ENCODE results near the gene TLN1. TPM values are rescaled to one million over a fixed set of nuclear protein-coding genes. Genes with fewer than 3 reads are reported as not detected.

The TLN1 gene
- polyA plus RNA-seq, 12 donors: 83.0 to 108 (median 90.3) TPM; not detected in 1

DNA sequence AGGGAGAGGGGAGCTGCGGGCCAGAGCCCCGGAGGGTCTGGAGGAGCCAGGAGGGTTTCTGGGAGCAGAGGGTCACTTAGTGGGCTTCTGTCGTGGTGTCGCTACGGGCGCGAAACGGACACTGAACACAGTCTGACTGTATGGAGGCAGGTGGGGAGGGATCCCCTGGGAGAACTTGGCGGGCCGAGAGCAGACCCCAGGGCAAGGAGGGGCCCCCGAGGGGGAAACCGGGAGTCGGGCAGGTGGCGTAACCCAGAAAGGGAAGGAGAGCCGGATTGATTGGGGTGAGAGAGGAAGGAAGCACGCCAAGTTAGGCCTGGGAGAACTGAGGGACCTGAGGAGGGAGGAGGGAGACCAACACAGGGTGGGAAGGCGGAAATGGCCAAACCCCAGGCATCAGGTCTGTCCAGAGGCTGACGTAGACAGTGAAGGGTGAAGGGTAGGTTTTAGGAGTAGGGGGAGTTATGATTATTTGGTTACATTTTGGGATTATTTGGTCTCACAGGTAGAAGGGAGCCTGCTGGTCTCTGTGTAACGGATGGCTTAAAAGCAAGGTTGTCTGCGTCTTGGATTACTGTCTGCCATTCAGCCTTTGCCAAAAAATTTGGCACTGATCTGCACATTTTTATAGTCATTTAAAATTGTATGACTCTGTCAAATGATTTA lies 25.4 kb upstream of the TLN1 start:
- no peak for DNase-seq

DNA sequence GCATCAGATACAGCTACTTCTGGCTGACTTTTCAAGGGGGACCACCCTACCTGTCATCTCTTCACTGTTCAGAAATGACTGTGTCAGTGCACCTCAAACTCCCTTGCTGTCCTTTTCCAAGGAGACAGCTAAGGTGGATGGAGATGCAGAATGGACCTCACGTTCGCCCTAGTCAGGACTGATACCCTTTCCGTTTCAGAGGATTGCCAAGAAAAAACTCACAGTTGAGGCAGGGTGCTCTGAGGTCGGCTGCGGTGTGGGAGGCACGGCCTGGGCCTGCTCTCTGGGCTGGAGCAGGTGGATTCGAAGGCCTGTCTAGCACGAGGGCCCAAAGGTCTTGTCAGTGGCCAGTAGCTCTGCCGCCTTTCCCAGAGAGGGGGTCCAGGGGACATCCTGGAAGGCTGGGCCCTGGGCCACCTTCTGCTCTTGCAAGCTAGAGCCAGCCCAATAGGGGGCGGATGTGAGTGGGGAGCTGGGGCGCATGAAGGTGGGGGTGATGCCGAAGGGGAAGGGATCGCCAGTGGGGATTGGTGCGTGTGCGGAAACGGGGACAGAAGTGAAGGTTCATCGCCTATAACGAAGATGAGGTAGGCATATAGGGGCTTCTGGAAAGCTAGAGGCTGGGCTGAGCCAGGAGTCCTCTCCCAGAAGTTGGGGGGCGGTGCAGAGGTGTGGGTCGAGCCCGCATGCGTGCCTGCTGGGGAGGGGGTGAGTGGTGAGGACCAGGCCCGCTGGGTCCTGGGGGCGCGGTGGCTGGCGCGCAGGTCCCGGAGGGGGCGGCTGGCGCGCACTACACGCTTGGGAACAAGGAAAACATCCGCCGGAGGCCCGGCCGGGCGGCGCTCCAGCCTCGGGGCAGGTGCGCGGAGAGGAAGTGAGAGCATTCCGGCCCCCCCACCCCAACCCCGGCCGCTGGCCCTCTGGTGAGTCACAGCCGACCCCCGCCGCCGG lies 24.6 kb upstream of the TLN1 start:
- DNase-seq: no peak

DNA sequence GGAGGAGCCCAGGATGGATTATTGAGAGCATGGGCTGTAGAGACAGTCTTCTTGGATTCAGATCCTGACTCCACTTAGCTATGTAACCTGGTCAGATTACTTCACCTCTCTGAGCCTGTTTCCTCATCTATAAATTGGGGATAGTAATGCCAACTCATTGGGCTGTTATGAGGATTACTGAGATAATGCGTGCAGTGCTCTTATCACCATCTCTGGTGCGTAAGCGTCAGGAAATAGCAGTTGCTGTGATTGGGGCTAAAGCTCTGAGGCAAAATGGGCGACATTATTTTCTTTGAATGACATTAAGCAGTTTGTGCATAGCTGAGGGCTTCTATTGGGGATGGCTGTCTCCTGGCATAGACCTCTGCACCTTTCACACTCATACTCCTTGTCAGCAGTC lies 23.1 kb upstream of the TLN1 start:
- DNase-seq: no peak

DNA sequence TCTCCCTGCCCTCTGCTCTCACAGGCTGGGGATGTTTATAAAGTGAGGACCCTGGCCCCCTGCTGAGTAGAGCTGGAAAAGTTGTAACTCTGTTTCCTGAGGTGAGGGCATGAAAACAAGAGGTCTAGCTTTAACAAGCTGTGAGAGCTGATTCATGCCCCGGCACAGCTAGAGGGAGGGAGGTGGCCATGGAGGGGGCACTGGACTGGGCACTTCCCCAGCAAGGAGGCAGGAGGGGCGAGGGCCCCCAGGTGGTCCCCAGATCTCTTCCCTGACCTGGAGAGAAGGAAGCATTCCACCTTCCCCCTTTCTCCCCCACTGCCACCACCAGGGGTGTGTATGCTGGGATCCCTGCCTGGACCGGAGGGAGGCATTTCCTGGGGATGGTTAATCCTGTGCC lies 22.3 kb upstream of the TLN1 start, which contains the start of gene MSMP:
Gene MSMP, minus strand, starts transcription at position 13 of the 400 bp plus-strand sequence. CDS start 147 bp downstream, outside the sequence.
- no peak for DNase-seq

DNA sequence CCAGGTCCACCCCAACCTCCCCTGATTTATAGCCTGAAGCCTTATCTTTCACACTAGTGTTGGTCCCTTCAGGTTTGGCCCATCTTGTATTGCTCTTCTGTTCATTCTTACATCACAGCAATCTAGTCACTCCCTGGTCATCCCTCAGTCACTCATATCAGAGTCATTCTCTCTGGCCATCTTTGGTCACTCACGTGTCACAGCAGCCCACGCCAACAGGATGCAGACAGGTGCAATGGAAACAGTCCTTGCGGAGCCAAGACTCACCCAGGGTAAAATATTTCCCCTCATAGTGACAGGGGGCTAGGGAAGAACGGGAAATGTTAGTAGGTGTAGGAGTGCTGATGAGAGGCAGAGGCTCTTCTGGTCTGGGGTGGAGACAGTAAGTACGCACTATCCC lies 21.5 kb upstream of the TLN1 start:
- DNase-seq: no peak

DNA sequence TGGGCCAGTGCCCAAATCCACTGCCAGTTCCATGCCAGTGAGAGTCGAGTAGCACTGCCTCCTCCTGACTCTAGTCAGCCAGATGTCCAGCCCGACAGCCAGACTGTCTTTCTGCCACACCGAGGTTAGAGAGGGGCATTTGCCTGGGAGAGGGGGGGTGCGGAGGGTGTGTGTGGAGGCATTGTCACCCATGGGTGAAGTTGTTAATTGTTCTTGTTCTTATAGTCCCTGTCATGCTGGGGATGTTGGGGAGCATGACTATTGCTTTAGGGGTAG lies 18.2 kb upstream of the TLN1 start:
- no peak for DNase-seq

DNA sequence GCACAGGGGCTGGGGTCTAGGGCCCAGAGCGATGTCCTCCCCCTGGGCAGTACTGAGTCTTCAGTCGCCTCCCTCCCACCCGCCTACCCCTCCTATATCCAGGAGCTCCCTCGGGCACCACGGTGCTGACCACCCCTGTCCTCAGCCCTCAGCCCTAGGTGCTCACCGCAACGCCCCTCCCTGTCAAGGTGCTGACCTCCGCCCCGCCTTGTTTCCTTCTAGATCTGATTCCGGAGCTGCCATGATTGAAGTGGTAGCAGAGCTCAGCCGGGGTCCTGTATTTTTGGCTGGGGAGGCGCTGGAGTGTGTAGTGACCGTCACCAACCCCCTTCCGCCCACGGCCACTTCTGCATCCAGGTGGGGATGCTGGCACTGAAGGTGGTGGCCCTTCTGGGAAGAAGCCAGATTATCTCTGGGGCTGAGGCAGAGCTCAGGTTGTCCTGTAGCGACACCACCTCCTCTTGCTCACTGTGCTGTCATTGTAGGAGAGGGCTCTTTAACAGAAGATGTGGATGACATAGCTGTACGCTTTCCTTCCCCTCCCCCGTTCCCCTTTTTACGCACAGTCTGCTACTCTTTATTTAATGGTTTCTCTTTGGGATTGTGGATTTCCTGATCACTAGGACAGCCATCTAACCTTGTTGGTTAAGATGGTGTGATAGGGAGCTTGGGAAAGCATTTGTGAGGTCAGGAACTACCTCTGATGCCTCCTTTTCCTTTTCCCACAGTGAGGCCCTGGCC lies 17.7 kb upstream of the TLN1 start:
- DNase-seq: no peak

DNA sequence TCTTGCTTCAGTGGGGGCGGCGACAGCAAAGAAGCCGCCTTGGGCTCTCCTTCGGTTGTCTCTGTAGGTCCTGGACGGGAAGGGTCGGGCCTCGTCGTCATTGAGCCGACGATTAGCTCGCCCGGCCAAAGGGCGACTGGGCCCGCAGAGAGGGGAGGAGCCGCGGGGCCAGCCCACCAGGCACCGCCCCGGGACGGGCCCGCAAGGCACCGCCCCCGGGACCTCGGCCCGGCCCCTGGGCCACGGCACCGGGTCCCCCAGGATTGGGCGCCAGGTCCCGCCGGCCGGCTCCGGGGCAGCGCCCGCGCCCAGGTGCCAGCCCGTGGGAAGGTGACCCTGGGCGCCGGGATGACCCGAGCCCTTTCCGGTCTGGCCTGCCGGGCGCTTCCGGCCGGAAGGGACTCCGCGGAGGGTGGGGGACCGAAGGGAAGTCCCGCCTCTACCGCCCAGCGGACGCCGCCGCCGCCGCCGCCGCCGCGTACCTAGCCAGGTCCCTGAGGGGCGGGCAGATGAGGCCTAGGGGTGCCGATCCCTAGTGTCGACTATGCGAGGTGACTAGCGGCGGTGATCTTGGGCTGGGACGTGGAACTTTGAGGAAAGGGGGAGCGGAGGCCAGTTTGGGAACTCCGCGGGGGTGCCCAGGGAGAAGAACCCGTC lies 17.0 kb upstream of the TLN1 start, which contains the start of the genes GBA2 and RGP1:
Gene GBA2, minus strand, starts transcription at position 371 of the 657 bp plus-strand sequence. CDS start 524 bp downstream, outside the sequence.
Gene RGP1, plus strand, starts transcription at position 430 of the 657 bp plus-strand sequence. CDS start 469 bp downstream, outside the sequence.
- DNase-seq: peak; percentile 67

DNA sequence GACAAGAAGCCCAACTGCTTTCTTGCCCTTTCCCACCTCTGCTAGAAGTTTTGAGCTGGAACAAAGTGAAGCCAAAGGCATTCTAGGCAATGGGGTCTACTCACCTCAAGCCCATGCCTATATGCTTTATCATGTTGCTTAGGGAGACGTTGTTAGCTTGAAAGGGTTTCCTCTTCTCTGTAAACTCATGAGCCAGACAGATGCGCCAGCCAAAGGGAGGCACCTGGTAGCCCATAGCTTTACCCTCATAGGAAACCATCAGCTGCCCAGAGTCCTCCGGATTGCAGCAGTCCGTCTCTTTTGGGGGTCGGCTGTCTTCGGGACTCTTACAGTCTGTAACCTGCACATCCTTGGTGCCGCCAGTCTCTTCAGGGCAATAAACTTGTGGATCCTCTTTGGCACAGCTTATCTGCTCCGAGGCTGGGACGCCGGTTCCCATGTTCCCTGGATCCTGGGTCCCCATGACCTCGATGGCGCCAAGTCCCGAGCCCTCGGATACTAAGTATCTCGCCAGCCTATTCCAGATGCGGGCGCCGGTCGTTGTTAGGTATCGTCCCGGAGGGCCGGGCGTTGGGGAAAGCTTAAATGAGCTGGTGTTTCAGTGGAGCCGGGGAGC lies 16.4 kb upstream of the TLN1 start:
- no peak for DNase-seq

DNA sequence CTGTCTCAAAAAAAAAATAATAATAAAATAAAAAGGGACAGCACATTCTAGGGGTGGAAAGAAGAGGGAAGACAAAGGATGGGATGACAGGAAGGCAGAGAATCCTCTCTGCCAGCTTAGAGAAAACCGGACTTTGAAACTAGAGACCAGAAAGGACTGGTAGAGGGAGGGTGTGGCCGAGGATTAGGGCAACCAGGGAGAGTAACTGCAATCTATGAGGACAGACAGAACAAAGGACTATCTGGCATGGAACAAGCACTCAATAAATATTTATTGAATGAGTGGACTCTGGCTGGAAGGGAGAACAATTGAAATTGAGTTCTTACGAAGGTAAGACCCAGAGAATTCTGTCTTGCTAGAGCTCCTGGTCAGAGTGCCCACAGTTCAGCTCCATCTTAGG lies 14.6 kb upstream of the TLN1 start:
- DNase-seq: no peak

DNA sequence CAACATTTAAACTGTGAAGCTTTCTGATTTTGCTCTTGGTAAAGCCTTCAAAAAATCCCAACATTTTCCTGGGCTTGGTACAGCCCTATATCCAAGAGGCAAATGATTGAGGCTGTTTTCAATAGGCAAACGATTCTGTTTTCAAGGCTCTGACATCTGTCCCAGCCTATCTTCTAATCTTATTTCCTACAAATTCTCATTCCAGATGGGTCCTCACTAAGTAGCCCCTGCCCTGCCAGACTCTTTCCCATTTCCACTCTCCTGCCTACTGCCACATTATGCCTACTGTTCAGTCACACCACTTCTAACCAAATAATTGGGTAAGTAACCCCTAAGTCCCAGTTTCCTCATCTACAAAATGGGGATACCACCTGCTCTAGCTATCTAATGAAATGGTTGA lies 13.6 kb upstream of the TLN1 start:
- DNase-seq: no peak

DNA sequence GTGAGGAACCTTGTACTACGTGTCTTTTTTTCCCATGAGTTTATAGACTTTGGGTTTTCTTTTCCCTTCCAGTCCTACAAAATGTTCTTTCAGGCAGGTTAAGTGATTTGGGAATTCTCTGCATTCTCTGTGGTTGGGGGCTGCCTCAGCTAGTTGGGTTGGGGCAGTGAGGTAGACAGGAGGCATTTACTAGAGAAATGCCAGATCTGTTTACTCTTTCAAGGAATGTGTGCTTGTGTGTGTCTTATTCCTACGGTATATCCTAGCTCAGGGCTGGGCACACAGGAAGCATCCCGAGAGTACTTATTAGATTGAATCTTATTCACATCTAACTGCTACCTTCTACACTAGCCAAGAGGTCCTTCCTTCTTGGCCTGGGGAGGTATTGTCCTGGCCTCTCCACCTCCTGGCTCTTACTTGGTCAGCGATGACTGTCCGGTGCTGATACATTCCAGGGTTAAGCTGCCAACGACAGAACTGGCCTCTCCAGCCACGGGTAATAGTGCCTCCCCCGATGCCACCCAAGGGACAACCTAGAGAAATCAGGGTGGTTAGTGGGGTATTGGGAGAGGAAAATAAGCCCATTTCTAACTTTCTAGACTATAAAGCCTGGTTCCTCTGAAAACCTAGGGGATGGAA lies 12.0 kb upstream of the TLN1 start:
- no peak for DNase-seq

DNA sequence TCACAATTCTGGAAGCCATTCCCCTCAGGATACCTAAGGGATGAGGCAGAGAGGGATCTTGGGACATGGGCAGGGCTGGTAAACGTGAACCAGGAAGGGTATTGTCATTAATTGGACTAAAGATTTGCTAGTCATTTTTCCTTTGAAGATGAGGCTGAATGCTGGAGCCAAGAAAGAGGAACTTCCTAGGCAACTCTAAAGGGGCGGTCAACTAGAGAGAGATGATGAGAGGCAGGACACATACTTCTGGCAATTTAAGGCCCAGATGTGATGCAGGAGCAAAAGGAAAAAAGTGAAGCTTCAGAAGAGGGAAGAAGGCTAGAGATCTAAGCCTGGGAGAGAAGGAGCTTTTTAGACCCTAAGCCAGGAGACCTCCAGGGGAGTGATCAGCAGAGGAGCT lies 11.5 kb upstream of the TLN1 start:
- DNase-seq: no peak

DNA sequence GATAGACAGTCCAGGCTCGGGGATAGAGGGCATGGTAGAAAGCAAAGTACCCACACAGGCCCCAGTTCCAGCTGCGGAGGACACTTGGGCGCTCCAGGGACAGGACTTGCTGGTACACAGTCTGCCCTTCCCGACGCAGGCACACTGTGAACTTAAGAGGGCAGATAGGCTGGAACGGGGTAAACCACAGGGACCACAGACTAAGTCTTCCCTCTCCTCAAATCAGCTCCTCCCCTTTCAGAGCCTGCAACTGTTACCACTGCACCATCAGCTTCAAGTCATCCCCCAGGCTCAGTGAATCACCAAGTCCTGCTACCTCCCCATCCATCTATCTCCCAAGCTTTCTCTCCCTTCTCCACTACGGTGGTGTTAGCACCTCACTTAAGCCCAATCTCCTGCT lies 9.7 kb upstream of the TLN1 start:
- DNase-seq: no peak

DNA sequence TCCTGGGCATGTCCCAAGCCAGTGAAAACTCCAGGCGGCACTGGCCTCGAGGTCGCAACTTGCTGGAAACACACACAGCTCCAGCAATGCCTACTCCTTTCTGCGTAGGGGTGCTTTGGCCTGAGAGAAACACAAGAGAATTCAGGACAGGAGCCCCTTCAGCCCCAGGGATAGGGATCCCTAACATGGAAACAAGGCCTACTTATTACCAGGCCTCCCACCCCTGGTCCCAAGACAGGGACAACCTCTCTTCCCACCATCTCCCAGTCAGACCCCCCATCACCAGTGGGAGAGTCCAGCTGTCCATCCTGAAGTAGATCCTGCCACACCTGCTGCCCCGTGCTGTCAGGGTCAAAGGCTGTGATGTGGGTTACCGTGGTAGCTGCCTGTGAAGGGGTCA lies 8.2 kb upstream of the TLN1 start:
- no peak for DNase-seq

DNA sequence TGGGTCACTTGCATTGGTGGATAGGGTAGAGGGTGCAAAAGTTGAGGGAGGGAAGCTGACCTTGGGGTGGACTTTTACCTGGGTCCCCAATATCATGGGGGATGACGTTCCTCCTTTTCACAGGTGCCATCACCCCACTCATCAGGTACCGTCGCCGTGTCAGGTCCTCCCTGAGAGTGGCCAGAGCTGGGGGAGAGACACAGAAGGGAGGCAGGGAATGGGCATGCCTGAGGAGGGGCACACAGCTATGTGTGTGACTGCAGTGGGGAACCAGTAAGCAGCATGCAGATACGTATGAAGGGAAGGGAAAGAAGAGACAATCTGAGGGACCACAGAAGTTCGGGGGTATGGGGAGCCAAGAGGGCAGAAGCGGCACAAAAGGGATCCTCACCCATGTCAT lies 6.9 kb upstream of the TLN1 start:
- DNase-seq: no peak

DNA sequence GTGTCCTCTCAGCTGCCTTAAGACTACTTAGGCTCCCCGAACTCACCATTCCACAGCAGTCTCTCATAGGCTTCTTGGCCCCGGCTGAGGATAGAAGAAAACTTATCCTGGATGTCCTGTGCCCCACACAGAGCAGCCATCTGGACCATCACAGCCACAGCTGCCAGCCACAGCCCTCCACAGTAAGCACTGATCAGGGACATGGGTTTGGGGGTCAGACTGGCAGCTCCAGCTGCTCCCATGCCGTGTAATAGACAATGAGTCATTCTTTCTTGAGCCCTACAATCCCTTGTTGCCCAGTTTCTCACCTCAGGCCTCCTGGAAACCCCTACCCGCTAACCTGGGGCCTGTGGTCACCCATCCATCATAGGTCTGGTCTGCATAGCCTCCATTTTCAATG lies 6.2 kb upstream of the TLN1 start:
- DNase-seq: no peak

DNA sequence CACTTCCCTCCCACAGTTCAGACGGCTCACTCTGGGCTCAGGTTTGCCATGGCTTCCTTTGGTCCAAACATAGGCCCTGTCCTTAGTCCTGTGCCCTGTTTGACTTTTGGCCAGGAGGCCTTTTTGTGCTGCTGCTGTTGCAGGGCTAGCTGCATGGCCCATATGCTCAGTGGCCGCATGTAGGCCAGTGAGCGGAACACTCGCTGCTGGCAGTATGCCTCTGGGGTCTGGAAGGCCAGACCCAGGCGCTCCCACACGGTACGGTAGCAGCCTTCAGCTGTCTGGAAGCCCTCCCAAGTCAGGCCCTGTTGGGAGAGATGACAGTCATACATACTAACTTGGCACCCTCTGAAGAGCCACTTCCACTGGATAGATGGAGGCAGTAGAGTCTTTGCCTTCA lies 5.1 kb upstream of the TLN1 start:
- DNase-seq: no peak

DNA sequence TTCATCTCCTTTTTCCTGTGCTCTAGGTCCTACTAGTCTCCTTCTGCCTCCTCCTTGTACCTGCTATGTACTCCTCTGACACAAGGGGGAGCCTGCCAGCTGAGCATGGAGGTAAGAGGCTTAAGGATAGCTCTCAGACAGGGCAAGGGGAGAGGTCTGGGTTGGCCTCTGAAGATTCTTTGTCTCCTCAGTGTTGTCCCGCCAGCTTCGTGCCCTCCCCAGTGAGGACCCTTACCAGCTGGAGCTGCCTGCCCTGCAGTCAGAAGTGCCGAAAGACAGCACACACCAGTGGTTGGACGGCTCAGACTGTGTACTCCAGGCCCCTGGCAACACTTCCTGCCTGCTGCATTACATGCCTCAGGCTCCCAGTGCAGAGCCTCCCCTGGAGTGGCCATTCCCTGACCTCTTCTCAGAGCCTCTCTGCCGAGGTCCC lies 4.2 kb upstream of the TLN1 start:
- DNase-seq: no peak

DNA sequence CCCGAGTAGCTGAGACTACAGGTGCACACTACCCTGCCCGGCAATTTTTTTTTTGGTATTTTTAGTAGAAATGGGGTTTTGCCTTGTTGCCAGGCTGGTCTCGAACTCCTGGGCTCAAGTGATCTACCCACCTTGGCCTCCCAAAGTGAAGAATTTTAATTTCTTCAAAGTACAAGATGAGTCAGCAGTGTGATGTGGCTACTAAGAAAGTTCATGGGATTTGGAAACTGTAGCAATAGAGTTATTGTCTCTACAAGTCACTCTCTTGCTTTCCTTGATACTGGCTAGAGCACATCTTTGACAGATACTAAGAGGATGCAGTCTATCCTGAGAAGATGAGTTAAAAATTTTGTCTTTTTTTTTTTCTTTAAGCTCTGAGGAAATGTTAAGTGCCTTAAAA lies 2.1 kb upstream of the TLN1 start:
- DNase-seq: no peak
